ENCODE data around the gene IGFBP6. TPM values are rescaled to one million over a fixed set of nuclear protein-coding genes. Genes with fewer than 3 reads are reported as not detected.

Gene IGFBP6
- 100 to 1,000 TPM in 1 of 3 donors, 10 to 100 TPM in 2; 21.8 to 437 (median 83.9) TPM for polyA plus RNA-seq

GRCh38 chr12:53097564-53098353, at the start of gene IGFBP6:
TSS of gene IGFBP6 (plus strand) at chr12:53097667. CDS start at chr12:53097718, 51 bp downstream.
- peak within 1 kb of the TSS; percentile 41 for H3K27ac ChIP-seq (ENCODE audit: low read depth, low read length)
- WGBS, 3 donors, result 1 to 4% (median 2%) methylated on average over 48 to 51 of the region's 51 CpGs

GRCh38 chr12:53048033-53048779, 49.3 kb upstream of the IGFBP6 start:
- peak overlapping the region; percentile 90 for H3K27ac ChIP-seq (ENCODE audit: low read depth, low read length)
- 22 to 43% (median 35%) methylated on average over 10 of the region's 10 CpGs for WGBS, 3 donors

- peak overlapping the region; percentile 90 for H3K27ac ChIP-seq (ENCODE audit: low read depth, low read length)
- 7 to 38% (median 24%) methylated on average over 6 of the region's 6 CpGs for WGBS, 3 donors
Measured at GRCh38 chr12:53048780-53049401, 48.6 kb upstream of the IGFBP6 start.

- H3K27ac ChIP-seq (ENCODE audit: low read depth, low read length), result peak within 1 kb of the TSS; percentile 90
- WGBS, 3 donors, result 15 to 28% (median 22%) methylated on average over 19 to 20 of the region's 20 CpGs
Measured at GRCh38 chr12:53049571-53050318, 47.7 kb upstream of the IGFBP6 start, which contains the start of gene TNS2. TSS of gene TNS2 (plus strand) at chr12:53050065. CDS start at chr12:53050186, 121 bp downstream.

GRCh38 chr12:53050426-53051057, 46.9 kb upstream of the IGFBP6 start:
- WGBS, 3 donors, result 36 to 78% (median 44%) methylated on average over 2 of the region's 2 CpGs

GRCh38 chr12:53051058-53051880, 46.2 kb upstream of the IGFBP6 start:
- WGBS, 3 donors, result 24 to 36% (median 25%) methylated on average over 11 of the region's 11 CpGs
- peak overlapping the region; percentile 90 for H3K27ac ChIP-seq (ENCODE audit: low read depth, low read length)

More at GRCh38 chr12:53050426-53051057, 46.9 kb upstream of the IGFBP6 start:
- peak overlapping the region; percentile 90 for H3K27ac ChIP-seq (ENCODE audit: low read depth, low read length)

DNA sequence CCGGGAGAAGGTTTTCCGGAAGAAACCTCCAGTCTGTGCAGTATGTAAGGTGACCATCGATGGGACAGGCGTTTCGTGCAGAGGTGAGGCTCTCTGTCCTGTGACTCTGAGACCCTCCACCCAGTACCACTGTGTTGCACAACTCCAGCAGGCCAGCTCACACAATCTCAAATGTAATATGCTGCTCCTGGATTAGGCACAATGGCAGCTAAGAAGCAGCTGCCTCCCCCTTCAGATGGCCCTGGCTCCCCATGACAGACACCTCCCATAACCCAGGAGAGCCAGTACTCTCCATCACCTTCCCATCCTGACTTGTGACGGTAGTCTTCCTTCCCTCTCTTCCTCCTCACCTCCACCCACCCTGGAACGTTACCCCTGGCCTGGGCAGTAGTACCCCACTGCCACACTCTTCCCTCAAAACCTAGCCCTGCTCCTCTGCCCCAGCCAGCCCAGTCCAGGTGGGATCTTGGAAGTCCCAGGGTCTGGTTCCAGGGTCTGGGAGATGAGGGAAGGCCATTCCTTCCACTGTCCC, 45.5 kb upstream of the IGFBP6 start:
- H3K27ac ChIP-seq (ENCODE audit: low read depth, low read length), result peak overlapping the region; percentile 13
- 30 to 50% (median 38%) methylated on average over 7 of the region's 7 CpGs for WGBS, 3 donors

GRCh38 chr12:53052419-53053217, 44.8 kb upstream of the IGFBP6 start:
- 28 to 56% (median 46%) methylated on average over 10 to 11 of the region's 11 CpGs for WGBS, 3 donors
- H3K27ac ChIP-seq (ENCODE audit: low read depth, low read length), result peak overlapping the region; percentile 13

GRCh38 chr12:53053218-53054111, 44.0 kb upstream of the IGFBP6 start:
- 22 to 37% (median 36%) methylated on average over 11 to 16 of the region's 16 CpGs for WGBS, 3 donors
- no peak overlapping the region for H3K27ac ChIP-seq (ENCODE audit: low read depth, low read length)

GRCh38 chr12:53054112-53054878, 43.2 kb upstream of the IGFBP6 start:
- no peak overlapping the region for H3K27ac ChIP-seq (ENCODE audit: low read depth, low read length)
- 7 to 13% (median 10%) methylated on average over 43 to 48 of the region's 48 CpGs for WGBS, 3 donors

- H3K27ac ChIP-seq (ENCODE audit: low read depth, low read length), result no peak overlapping the region
- WGBS, 3 donors, result 80 to 85% (median 81%) methylated on average over 15 of the region's 15 CpGs
Measured at GRCh38 chr12:53055471-53056266, 41.8 kb upstream of the IGFBP6 start.

- 81 to 92% (median 88%) methylated on average over 5 of the region's 5 CpGs for WGBS, 3 donors
- H3K27ac ChIP-seq (ENCODE audit: low read depth, low read length), result no peak overlapping the region
Measured at GRCh38 chr12:53056296-53056695, 41.2 kb upstream of the IGFBP6 start.

GRCh38 chr12:53056901-53057300, 40.6 kb upstream of the IGFBP6 start:
- no peak overlapping the region for H3K27ac ChIP-seq (ENCODE audit: low read depth, low read length)
- 93 to 95% (median 94%) methylated on average over 7 of the region's 7 CpGs for WGBS, 3 donors
